HG03460 (cell line): Measurements from ENCODE around the gene JAKMIP1.
"Not testable (repeated sequence)": the region's sequence is repeated elsewhere in the genome, so short reads cannot be mapped to it uniquely, and the experiment has no call there.

ENCODE experiments used
- ATAC-seq: cut with Tn5 transposase; IDR thresholded peaks from one replicate; pipeline ENCODE4 v1.9.1; 2021; ENCODE audit not compliant: unreplicated experiment

The JAKMIP1 gene

GRCh38 chr4:6150046-6150735 lies 50.2 kb downstream of the JAKMIP1 start:
- ATAC-seq: no peak

DNA sequence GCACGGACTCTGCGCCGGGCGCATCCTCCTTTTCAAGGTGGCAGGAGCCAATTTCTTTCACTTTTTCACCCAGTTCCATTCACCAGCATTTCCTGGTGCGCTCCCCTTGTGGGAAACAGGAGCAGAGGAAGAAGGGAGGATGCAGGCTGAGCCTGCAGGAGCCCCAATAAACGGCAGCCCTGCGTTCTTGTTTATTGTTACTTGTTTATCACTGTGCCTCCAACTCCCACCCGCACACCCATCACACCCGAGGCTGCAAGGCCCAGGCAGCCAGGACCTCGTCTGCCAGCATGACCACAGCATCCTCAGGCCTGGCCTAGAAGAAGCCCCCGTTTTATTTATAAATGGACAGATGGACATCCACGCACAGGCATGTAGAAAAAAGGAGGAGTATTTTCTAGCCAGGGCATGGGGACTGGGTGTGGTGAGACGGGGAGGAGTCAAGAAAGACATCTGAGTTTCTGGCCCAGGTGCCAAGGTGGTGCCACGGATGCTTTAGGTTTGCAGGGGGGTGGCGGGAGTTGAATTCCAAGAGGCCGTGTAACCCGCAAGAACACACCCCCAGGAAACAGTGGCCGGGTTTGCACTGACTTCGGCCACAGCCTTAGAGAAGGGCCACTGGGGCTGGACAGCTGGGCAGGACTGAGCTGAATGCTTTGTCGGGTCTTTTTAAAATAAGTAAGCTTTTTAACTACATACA lies 51.7 kb downstream of the JAKMIP1 start:
- ATAC-seq: no peak

DNA sequence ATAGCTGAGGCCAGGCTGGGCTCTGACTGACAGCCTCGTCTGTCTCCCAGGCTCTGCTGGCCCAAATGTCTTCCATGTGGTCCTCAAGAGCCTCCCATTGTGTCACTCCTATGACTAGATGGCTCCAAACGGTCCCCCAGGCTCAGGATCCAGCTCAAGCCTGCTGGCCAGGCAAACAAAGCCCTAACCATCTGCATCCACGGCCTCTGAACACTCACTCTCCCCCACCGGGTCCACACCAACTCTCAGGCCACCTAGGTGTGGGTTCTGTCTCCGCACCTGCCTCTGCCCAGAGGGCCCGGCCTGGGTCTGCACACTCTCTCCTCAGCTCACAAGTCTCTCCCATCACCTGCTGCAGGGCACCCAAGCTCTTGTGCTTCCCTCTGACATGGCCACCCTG lies 52.9 kb downstream of the JAKMIP1 start:
- no peak for ATAC-seq

- ATAC-seq: no peak
Observed at GRCh38 chr4:6143603-6144181, 56.7 kb downstream of the JAKMIP1 start.

GRCh38 chr4:6142935-6143602 lies 57.3 kb downstream of the JAKMIP1 start:
- no peak for ATAC-seq

DNA sequence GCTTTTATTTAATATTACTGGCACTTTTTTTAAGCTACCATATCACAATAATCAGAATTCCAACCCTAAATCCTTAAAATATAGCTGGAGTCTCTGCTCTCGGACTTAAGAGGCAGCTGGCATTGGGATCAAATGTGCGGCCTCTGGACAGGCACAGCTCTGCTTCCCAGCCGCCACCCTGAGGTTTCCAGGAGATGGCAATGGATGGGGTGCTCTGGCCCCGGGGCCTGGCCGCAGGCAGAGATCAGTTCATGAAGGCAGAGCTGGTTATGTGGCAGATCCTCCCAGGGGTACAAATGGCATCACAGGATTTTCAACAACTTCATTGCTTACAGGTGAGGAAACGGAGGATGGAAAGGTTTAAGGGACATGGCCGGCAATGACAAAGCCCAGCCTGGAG lies 57.8 kb downstream of the JAKMIP1 start:
- ATAC-seq: no peak

DNA sequence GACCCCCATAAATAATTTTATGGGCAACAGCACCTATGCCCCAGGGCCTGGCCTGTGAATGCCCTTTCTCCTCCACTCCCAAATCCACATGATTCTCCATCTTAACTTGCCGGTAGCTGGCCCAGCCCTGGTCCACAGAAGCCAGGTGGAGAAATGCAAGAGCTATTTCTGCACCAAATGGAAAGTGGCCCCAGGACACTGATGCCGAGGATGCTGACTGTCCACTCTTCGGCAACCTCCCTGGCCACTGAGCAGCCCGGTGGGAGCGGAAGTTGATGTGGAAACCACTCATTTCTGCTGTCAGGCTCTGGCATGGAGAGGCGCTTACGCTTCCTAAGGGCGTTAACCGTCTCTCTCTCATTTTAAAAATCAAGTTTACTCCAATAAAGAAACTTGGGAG lies 58.8 kb downstream of the JAKMIP1 start:
- ATAC-seq: no peak

- ATAC-seq: not testable (repeated sequence)
Observed at GRCh38 chr4:6141021-6141420, 59.3 kb downstream of the JAKMIP1 start.

- ATAC-seq: no peak
Observed at GRCh38 chr4:6137747-6138135, 62.6 kb downstream of the JAKMIP1 start.

DNA sequence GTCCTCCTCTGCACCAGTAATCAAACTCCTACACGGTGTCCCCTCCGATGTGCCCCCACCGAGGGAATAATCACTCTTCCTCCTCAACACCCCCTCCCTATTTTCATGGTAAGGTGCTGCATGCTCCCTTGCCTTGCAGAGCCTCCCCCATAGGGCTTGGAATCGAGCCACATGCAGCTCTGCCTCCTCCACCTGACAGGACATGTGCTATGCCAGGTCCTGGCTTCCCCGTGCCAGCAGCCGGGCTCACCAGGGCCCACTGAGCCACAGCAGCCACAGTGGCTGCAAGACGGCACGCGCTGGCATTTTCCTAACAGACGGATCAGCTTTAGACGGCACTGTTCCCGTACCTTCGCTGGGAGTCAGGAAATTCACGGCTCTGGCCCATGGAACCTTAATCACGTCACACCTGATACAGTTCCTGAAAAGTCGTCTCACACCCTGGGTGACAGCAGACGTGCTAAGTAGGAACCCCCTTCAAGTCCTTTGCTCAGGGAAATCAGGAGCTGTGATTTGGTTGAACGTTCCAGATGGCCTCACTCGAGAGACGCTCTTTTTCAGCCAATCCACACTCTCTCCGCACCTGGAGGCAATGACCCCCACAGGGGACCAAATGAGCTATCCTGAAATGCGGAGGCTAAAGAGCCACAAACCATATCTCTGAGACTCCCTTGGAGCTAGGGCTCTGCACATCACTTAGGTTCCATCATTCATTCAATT lies 63.2 kb downstream of the JAKMIP1 start:
- ATAC-seq: no peak

DNA sequence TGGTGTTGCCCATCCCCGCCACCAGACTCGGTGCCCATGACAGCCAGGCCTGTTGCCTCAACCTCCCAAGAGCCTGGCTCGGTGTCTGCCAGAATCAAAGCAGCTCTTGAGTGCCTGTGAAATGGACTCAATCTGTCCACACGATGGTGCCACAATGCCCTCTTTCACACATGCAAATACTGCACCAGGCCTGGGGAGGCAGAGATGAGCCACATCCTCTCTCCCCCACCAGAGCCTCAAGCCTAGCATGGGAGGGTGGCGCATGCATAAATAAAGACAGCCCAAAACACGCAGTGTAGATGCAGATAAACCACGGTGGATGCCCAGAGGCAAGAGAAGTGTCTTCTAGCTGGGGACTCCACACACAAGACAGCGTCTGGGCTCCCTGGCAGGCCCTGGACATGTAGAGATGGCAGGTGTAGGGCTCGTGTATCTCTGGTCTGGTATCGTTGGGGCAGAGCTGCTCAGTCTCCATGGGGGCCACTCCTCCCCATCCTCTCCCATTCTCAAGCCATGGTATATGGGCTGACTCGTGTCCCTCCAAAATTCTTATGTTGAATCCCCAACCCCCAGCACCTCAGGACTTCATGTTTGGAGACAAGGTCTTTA lies 65.6 kb downstream of the JAKMIP1 start:
- ATAC-seq: no peak

DNA sequence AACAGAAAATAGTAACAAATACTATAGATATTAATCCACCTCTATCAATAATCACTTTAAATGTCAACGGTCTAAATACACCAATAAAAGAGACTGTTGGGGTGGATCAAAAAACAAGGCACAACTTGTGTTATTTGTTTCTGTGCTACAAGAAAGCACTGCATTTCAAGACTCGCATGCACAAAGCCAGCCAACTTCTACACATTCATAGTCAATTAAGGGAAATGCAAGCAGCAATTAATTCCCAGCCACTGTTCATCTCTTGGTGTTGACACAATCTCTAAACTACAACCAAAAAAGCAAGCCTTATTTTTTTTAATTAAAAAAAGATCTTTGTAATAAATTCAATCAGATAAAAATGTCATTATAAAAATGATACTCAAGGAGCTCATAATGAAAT lies 67.6 kb downstream of the JAKMIP1 start:
- ATAC-seq: no peak

DNA sequence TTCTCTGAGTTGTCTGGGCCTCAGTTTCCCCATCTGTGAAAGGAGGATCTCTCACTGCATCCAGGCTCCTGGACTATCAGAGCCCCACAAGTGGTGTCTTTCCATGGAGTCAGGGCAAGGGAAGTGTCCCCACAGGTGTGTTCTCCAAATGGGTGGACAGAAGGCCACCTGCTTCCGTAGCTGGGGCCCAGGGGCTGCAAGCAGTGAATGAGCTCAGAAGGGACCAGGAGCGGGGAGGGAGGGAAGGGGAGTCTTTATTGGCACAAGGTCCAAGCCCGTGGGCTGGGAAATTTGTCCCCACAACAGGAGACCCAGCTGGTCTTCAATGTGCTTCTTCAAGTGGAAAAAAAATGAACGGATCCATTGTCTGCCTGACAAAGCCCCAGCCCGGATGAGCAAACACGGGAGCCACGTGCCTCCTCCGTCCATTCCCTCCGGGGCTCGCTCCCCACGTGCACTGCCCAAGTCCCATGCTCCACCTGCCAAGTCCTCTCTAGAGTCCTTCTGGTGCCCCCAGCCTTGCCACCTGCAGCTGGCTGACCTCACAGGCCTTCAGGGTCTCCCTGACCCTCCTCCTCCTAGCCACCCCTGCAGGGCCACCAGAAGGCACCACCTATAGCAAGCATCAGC lies 72.0 kb downstream of the JAKMIP1 start:
- no peak for ATAC-seq

DNA sequence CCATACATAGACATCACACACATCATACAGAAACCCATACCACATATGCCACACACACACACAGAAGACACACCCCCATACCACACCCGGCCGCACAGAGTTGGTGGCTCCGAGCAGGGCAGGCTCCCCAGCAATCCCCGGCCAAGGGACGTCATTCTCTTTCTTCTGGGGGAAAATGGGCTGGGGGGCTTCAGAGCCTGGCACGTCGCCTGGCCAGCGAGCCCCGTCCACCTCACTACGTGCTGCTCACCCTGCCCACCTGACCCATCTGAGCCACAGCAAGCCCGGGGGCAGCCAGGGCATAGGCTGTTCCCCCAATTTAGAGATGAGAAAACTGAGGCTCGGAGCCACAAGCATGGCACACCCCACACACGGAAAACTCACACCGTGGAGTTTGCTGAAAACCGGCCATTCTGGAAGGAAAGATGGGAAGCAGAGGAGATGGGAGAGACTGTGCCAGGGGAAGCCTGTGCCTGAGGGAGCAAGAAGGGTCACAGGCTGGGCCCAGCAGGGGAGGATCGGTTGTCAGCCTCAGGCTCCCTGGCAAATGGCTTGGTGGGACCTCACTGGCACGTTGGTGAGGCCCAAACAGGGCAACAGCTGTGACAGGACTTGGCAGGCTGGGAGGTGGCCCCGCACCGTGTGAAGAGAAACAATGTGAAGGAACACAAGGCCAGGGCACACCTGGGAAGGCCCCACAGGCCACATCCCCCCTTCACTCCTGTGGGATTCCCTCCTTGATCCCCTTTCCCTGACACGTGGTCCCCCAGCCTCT lies 73.2 kb downstream of the JAKMIP1 start:
- no peak for ATAC-seq

GRCh38 chr4:6125103-6125651 lies 75.2 kb downstream of the JAKMIP1 start:
- ATAC-seq: no peak

DNA sequence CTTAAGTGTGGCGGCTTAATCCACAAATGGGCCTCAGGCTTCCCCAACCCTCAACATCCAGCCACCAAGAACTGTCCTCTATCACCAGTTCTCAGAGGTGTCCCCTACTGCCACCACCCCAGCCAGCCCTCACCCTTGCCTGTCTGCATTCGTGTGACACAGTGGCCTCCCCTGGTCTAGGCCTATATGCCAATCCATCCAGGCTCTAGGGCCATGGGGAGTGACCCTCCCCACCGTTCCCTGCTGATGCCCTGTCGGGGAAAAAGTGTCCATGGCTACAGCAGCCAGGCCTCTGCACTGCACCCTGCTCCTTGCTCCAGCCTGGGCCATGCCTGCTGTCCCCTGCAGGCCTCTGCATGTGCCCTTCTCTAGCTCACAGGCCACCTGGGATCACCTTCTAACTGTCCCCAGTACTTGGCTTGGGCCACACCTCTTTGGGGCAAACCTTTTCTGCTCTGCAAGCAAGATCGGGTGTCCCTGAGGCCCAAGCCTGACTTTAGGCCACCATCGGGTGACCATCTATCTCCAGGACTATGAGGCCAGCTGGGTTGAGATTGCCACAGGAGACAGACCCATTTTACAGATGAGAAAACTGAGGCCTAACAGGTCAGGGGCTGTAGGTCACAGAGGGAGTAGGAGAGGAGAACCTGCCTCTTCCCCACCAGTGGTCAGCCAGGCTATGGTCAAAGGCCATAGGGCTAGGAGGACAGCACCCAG lies 75.8 kb downstream of the JAKMIP1 start:
- no peak for ATAC-seq

- ATAC-seq: no peak
Observed at GRCh38 chr4:6123976-6124375, 76.4 kb downstream of the JAKMIP1 start.

DNA sequence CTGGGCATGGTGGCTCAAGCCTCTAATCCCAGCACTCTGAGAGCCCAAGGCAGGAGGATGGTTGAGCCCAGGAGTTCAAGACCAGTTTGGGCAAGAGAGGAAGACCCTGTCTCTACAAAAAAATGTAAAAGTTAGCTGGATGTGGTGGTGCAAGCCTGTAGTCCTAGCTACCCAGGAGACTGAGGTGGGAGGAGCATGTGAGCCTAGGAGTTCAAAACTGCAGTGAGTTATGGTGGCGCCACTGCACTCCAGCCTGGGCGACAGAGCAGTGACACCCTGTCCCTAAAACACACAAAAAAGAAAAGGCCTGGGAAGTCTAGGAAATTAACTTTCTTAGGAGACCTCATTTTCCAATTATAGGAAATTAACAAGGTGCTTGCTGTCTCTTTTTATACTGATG lies 76.8 kb downstream of the JAKMIP1 start:
- ATAC-seq: no peak

GRCh38 chr4:6123116-6123515 lies 77.2 kb downstream of the JAKMIP1 start:
- ATAC-seq: no peak
